ENCODE data around the gene TNFRSF1A. TPM values are rescaled to one million over a fixed set of nuclear protein-coding genes. Genes with fewer than 3 reads are reported as not detected.
"Not testable (repeated sequence)": the region's sequence is repeated elsewhere in the genome, so short reads cannot be mapped to it uniquely, and the experiment has no call there.

Gene TNFRSF1A
- total and polyA plus RNA-seq, 2 of the 13 experiments (the other 11 are each of a cell fraction or from before 2014, with no cell fraction given): 41.5 to 61.2 TPM

GRCh38 chr12:6345319-6346091 is 3.6 kb upstream of the TNFRSF1A start (continued):
- TF ChIP-seq NCOA5 (CRISPR knock-in tag; IDR thresholded peaks at IDR 0.05) (no peak), SP4 (CRISPR knock-in tag; IDR thresholded peaks at IDR 0.05) (no peak), ZNF253 (CRISPR knock-in tag; IDR thresholded peaks at IDR 0.05; ENCODE audit: borderline replicate concordance) (no peak), ATF3 (CRISPR knock-in tag; IDR thresholded peaks at IDR 0.05) (no peak), SRSF9 (IDR thresholded peaks at IDR 0.05; ENCODE audit: borderline replicate concordance, insufficient read depth, low read depth, low read length, poor library complexity, severe bottlenecking) (no peak), LCORL (IDR thresholded peaks at IDR 0.05) (no peak), LCORL (CRISPR knock-in tag; IDR thresholded peaks at IDR 0.05) (no peak)

- H3K27ac ChIP-seq (ENCODE audit: extremely low read length, insufficient read depth, low read length); H3K27me3 ChIP-seq (ENCODE audit: control insufficient read depth in 1 of 2, insufficient read depth in 2 of 2, low read length in 2 of 2); H2AFZ ChIP-seq (ENCODE audit: low read length); in situ Hi-C loops (cut with HindIII; ENCODE audit: extremely low pct_ligation_motif_present, low pct_unique_long_range_greater_than_20kb); CTCF ChIA-PET (ENCODE audit: low intra/inter-chr PET ratio, low total read pairs); H3K9me3 ChIP-seq (ENCODE audit: low read length); H4K20me1 ChIP-seq (ENCODE audit: insufficient read depth, low read length); BruUV-seq (replicated peaks); FAIRE-seq; ATAC-seq; H3K36me3 ChIP-seq (replicated peaks in 1 of 2; ENCODE audit: control insufficient read depth in 1 of 2, insufficient read depth in 2 of 2, low read length in 2 of 2): not testable (repeated sequence)
- Histone ChIP-seq H3K4me3 (replicated peaks in 1 of 3; ENCODE audit: insufficient read depth in 1 of 3, low read depth in 2 of 3, low read length in 3 of 3) (peak overlapping the region in 1 of 3 experiments; percentile 9; a peak in 1 of 6 replicates), H3K9ac (ENCODE audit: insufficient read depth, low read depth, low read length) (0 out of 2 replicates have a peak overlapping the region, but pooled peaks have one; percentile 5), H3K4me1 (ENCODE audit: insufficient read depth, low read length) (peaks cover 59% of the 10 kb centered on the region), H3K4me2 (ENCODE audit: low read depth, low read length) (peak overlapping the region; percentile 66), H3K79me2 (ENCODE audit: insufficient read depth, low read length) (peaks cover 34% of the 10 kb centered on the region)
- DNase-seq (ENCODE audit: low spot score): peak; percentile 30
- TF ChIP-seq ZNF770 (CRISPR knock-in tag; IDR thresholded peaks at IDR 0.05) (0 out of 2 replicates have a peak, but pooled peaks have one; percentile 26), ZNF317 (CRISPR knock-in tag; IDR thresholded peaks at IDR 0.05) (0 out of 2 replicates have a peak, but pooled peaks have one; percentile 38), ZNF460 (CRISPR knock-in tag; IDR thresholded peaks at IDR 0.05; ENCODE audit: borderline replicate concordance) (peak; percentile 66), CEBPG (CRISPR knock-in tag; IDR thresholded peaks at IDR 0.05) (0 out of 2 replicates have a peak, but pooled peaks have one; percentile 12)
- POLR2A ChIA-PET: interaction anchor here (0.6 to 11.0 kb wide), 9 partner anchors 8 to 809 kb away, joined by 3 to 220 read pairs (median 3); partner anchors contain the start of genes LTBR and VAMP1
- WGBS (ENCODE audit: low lambda C conversion rate): 65% methylated on average over 11 of the region's 11 CpGs
- intact Hi-C loops (cut with micrococcal nuclease; ENCODE audit: unreplicated experiment): loop anchor here (10.0 kb wide), 1 partner anchor 191 kb away; the partner anchor contains the start of gene GAPDH
Measured at GRCh38 chr12:6344101-6344660, 2.3 kb upstream of the TNFRSF1A start.
